GM12891 (cell line): ENCODE data around the gene CHPT1.

ENCODE experiments used
- DNase-seq: peaks from one replicate; pipeline ENCODE4 v3.0.0; 2011; ENCODE audit warnings: low spot score; ENCODE audit not compliant: insufficient read length
- FAIRE-seq: peaks from 2 replicates; lab custom pipeline; 2011; peaks lifted over from hg19 to GRCh38; lab: Jason Lieb, UNC
- PAX5 ChIP-seq: IDR thresholded peaks from 2 replicates; pipeline ENCODE4 v1.6.1; 2011; ENCODE audit warnings: low read length, moderate library complexity, mild to moderate bottlenecking; ENCODE audit not compliant: insufficient read depth, severe bottlenecking
- POLR2A ChIP-seq: IDR thresholded peaks from 2 replicates; pipeline ENCODE4 v1.6.1; 2011; ENCODE audit warnings: low read depth, low read length, control low read depth
- POLR2AphosphoS5 ChIP-seq: IDR thresholded peaks from 2 replicates; pipeline ENCODE4 v1.6.1; 2011; ENCODE audit warnings: low read depth, low read length, control low read depth
- POU2F2 ChIP-seq: IDR thresholded peaks from 2 replicates; pipeline ENCODE4 v1.6.1; 2011; ENCODE audit warnings: low read depth, mild to moderate bottlenecking, control low read depth, low read length, moderate library complexity
- SPI1 ChIP-seq: IDR thresholded peaks from 2 replicates; pipeline ENCODE4 v1.6.1; 2011; ENCODE audit warnings: low read depth, low read length, control low read depth
- TAF1 ChIP-seq: IDR thresholded peaks from 2 replicates; pipeline ENCODE4 v1.6.1; 2011; ENCODE audit warnings: low read depth, low read length, control low read depth

Gene CHPT1

DNA sequence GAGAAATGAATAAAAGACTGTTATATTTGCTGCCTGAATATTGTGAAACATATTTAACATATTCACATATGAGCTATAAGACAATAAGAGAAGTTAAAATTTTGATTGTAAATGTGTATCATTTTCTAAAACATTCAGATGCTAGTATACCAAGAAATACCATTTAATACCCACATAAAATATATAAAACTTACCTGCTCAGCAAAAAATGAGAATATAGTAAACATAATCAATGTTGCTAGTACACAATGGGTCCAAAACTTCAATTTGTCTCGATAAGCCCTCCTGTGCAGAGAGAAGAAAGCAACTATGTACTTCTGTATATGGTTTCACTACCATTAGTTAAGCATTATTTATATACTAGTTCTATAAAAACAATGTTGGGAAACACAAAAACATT lies 51.5 kb downstream of the CHPT1 start:
- no peak for TF ChIP-seq POLR2A
- TF ChIP-seq SPI1 = no peak
- no peak for TF ChIP-seq POU2F2
- TF ChIP-seq POLR2AphosphoS5 = no peak
- TF ChIP-seq PAX5 = no peak
- no peak for TF ChIP-seq TAF1
- DNase-seq (no peak), FAIRE-seq (no peak)

DNA sequence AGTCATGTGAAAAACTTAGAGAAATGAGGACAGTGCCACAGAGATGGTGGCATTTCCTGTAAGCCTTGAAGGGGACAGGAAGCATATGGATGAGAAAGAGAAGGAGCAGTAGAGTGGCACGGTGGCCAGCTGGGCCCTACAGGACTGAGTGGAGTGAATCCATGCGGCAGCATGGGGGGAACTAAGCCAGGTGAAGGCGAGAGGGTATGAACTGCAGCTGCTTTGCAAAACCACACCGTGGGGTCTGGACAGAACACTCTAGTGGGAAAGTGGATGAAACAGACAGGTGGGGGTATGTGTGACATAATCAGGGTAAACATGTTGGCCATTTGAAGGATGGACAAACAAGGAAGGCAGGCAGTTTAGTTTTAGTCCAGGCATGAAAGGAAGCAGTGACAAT lies 52.2 kb downstream of the CHPT1 start:
- TF ChIP-seq PAX5 = no peak
- TF ChIP-seq POLR2A = no peak
- TF ChIP-seq SPI1 = no peak
- no peak for TF ChIP-seq POLR2AphosphoS5
- no peak for TF ChIP-seq POU2F2
- TF ChIP-seq TAF1 = no peak
- DNase-seq = no peak
- peak; percentile 43 for FAIRE-seq

DNA sequence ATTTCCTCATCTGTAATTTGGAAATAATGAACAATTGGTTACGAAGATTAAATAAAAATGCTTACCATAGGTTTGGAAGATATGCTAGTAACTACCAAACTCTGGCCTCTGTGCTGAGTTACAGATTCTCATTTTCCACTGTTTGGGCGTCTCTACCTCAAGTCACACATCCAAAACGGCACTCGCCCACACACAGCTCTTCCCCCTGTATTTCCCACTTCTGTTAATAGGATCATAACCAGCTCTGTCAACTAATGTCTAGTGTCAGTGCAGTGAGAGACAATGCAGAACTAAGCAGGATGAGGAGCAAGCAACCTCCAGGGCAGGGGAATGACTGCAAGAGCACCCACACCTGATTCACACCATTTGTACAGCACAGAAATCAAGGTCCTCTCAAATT lies 52.7 kb downstream of the CHPT1 start:
- peak; percentile 23 for FAIRE-seq

DNA sequence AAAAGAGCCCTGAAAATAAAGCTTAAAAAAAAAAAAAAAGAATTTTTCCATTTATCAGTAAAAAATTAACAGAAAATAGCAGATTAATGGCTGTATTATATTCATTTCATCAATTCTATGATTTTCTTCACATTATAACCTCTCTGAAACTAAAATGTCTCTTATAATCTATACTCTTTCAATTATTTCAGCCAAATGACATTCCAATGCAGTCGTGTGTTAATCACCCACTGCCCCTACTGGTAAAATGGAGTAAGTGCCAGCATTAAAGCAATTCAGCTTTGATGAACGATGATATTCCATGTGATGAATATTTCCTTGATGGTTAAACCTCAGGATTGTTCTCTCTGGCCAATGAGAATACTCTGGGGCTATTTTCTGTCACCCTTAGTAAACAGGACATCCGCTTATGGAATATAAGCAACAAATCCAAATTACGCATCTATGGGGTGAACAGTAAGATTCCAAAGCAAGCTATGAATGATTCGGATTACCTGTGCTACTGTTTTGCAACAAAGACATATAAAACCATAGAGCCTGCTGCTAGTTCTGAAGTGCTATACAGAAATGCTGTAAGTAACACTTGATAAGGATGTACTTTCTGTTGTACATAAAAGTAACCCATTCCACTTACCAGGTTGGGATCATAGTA lies 62.1 kb downstream of the CHPT1 start:
- DNase-seq (no peak), FAIRE-seq (peak; percentile 58)
- TF ChIP-seq TAF1 (no peak), POLR2AphosphoS5 (no peak), PAX5 (no peak), POLR2A (no peak), POU2F2 (no peak)

More for the DNA sequence above, 52.7 kb downstream of the CHPT1 start:
- no peak for DNase-seq
- TF ChIP-seq PAX5 = no peak
- no peak for TF ChIP-seq SPI1
- TF ChIP-seq POLR2AphosphoS5 = no peak
- no peak for TF ChIP-seq POLR2A
- no peak for TF ChIP-seq POU2F2
- no peak for TF ChIP-seq TAF1

DNA sequence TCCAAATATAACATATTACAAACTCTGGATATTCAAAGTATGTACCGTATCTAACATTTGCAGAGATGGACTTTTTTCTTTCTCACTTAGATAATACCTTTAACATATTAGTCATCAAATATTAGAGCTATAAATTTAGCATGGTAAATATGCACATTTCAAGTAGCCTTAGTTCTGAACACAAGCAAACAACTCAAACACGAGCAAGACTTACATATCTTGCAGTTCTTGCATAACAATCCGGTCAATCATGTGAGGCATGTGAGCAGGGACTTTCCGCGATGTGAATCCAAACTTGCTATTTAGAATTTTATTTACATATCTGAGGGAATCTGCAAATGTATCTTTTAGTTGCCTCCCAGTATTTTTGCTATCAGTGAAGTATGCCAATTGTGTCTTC lies 63.9 kb downstream of the CHPT1 start:
- FAIRE-seq (no peak), DNase-seq (no peak)
- no peak for TF ChIP-seq POLR2A
- TF ChIP-seq TAF1 = no peak
- no peak for TF ChIP-seq POLR2AphosphoS5
- no peak for TF ChIP-seq PAX5
- no peak for TF ChIP-seq POU2F2
- no peak for TF ChIP-seq SPI1

DNA sequence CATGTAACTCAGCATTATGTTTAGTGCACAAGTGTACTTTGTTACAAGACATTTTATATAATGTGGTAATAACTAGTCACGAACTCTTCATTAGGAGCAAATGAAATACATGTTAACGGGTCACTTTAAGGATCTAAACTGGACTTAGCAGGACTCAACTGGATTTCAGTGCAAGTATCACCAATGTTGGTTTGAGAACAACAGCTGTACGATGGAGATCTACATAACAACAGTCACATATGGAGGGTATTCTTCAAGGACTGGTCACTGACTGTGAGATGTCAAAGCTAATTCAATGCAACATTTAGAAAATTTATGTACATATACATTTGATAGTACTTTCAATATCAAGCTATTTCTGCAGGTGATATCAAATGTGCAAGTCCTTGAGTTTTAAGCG lies 64.3 kb downstream of the CHPT1 start:
- FAIRE-seq = peak; percentile 31
- no peak for DNase-seq
- TF ChIP-seq PAX5 = no peak
- no peak for TF ChIP-seq SPI1
- no peak for TF ChIP-seq POLR2A
- TF ChIP-seq TAF1 = no peak
- TF ChIP-seq POLR2AphosphoS5 = no peak
- no peak for TF ChIP-seq POU2F2

DNA sequence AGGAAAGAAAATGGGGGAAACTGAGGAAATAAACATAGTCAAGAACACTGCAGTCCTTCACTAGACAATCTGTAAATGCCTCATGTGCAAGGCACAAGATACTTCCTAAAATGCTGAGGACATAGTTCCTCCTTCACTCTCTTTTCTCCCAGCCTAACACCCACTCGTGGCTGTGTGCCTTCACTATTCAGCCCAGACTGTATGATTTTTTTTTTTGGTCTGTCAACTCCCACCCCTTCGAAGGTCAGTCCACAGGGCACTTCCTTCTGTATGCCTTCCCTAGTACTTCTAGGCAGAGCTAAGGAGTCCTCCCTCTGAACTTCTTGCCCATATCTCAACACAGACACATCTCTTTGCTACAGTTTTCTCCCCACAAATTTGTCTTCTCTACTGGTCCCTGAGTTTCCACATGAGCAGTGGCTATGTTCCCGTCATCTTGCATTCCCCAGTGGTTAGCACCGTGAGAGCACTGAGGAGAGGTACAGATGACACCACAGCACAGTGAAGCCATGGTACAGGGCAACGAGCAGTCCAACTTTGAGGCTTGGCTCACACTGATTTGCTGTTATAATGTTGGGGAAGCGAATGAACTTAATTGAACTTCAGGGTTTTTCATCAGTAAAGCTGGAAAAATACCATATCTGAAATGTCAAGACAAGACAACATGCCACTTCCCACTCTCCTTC lies 65.9 kb downstream of the CHPT1 start:
- TF ChIP-seq TAF1 = no peak
- TF ChIP-seq POLR2A = no peak
- TF ChIP-seq POU2F2 = no peak
- TF ChIP-seq PAX5 = no peak
- no peak for TF ChIP-seq POLR2AphosphoS5
- TF ChIP-seq SPI1 = no peak
- FAIRE-seq (no peak), DNase-seq (no peak)

DNA sequence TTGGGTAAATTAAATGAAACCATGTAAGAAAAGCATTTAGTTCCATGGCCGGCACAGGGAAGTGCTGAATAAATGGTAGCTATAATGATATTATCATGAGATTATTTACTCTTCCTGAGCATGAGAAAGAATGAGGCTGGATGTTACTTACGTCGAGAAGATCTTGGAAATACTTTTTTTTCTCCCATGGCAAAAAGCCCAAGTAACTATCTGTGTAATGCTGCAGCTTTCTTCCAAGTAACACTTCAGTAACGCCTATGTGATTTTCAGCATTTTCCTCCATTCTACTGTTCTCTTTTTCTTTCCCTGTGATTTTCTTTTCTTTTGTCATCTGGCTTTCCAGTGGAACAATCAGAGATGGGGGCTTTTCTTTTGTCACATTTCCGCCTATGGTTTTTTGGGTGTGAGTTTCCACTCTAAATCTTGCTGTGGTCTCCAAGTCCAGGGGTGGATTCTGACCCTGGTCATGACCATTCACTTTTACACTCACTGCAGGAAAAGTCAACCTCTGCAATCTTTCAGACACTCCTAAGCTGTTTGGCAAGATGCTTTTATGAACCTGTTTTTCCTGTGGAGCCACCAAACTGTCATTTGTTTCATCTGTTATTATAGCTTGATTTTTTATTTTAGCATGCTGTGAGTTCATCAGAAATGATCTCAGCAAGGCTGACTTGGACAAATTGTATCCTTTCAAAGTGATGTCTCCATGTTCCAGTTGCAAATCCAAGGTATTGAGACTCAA lies 66.8 kb downstream of the CHPT1 start:
- no peak for TF ChIP-seq POLR2A
- TF ChIP-seq POU2F2 = no peak
- no peak for TF ChIP-seq SPI1
- no peak for DNase-seq
- no peak for FAIRE-seq

DNA sequence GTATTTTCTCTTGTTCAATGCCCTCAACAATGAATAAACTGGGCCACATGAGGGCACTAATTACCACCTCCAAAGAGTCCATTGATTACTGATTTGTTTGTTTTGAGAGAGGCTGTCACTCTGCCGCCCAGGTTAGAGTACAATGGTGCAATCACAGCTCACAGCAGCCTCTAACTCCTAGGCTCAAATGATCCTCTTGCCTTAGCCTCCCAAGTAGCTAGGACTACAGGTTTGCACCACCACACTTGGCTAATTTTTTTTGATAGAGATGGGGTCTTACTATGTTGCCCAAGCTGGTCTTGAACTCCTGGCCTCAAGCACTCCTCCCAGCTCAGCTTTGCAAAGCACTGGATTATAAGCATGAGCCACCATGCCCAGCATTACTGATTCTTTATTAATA lies 70.1 kb downstream of the CHPT1 start:
- no peak for TF ChIP-seq POLR2A
- no peak for TF ChIP-seq SPI1
- no peak for TF ChIP-seq POU2F2
- no peak for TF ChIP-seq TAF1
- TF ChIP-seq PAX5 = no peak
- no peak for TF ChIP-seq POLR2AphosphoS5
- no peak for DNase-seq
- no peak for FAIRE-seq

DNA sequence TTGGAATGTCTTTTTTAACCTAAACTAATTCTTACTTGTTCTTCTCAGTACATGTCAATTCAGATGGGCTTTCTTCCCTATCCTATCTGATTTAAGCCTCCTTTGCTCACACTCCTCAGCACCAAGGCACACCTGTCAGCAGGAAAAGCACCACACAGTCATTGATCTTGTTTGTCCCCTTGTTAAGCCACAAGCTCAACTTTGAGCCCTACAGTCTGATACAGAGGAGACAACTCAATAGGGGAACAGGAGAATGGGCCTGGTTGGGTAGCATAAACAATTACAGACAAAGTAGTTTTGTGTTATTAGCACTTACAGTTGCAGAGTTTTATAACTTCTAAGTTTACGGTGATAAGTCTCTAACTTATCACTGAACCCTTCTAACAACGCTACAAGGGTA lies 71.3 kb downstream of the CHPT1 start:
- FAIRE-seq (peak; percentile 51), DNase-seq (no peak)
- TF ChIP-seq POLR2A = no peak
- TF ChIP-seq PAX5 = no peak
- no peak for TF ChIP-seq SPI1
- no peak for TF ChIP-seq TAF1
- TF ChIP-seq POU2F2 = no peak
- no peak for TF ChIP-seq POLR2AphosphoS5
